Measurements from ENCODE around the gene ELP2.

Gene ELP2

DNA sequence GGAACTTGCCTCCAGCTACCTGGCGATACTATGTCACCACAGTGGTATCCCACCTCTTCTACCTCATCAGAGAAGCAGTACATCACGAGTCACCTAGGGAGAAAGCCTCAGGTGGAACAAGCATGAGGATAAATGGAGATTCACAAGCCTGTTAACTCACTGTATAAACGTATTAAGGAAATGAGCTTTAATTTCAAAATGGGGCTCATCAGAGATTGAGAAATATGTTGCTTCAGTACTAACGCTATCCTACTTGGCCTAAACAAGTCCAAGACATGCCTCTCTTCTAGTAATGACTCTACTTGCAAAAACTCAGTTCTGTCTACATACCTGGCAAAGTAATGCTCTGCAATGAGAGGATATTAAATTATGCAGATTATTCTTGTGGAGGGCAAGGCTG lies 4.9 kb upstream of the ELP2 start:
- no peak for DNase-seq

DNA sequence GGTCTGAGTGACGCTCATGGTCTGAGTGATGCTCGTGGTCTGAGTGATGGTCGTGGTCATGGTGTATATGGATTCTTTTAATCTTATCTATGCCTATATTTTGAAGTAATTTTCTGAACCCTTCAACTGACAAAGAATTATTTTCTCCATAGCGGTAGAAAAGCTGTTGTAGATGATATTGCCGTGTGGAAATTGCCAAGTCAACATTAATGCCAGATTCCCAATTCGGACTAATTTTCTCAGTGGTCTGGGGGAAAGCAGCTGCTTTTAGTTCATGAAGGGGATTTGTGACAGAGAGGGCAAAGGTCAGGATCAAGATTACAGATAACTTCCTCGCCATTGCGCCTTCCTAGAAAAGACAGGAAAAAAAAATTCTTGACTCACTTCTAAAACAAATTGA lies 3.0 kb upstream of the ELP2 start:
- peak; percentile 11 for DNase-seq

DNA sequence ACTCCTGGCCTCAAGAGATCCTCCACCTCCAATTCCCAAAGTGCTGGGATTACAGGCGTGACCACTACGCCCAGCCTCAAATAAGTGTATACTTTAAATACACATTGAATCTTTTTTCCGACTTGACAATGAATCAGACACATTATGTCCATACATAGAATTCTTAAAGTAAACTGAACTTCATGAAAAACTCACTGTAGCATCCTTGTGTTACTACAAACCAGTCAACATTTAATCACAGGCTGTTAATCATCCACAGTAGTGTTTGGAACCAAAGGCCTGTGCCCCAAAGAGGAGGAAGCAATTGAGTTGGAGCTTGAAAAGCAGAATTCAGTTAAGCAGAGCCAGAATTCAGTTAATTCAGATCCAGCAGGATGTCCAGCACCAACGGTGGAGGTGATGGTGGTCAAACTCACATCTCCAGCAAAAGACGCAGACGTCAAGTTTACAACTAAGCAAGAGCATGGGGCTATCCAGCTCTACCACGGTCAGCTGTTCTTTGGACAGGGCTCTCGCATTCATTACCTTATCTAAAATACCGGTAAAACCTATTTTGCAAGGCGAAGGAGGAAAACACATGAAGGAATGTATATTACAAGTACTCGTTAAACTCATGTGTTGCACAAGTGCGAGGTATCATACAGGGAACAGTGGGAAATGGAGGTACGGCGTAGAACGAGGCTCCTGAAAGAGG lies 1.7 kb upstream of the ELP2 start:
- DNase-seq = no peak

DNA sequence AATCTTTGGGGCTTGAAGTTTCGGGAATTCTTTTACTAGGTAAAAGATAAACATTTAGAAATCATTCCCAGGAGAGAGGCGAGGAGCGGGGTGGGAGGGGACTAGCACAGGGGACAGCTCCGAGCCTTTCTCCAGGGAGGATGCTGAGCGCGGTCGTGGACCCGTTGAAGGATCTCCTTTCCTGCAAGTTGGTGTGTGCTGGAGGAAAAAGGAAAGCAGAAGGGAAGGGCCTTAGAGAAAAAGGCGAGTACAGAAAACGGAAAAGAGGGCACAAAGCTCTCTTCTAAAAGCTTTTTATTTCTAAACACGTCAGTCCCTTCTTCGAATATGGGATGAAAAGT lies 1.2 kb upstream of the ELP2 start:
- no peak for DNase-seq

DNA sequence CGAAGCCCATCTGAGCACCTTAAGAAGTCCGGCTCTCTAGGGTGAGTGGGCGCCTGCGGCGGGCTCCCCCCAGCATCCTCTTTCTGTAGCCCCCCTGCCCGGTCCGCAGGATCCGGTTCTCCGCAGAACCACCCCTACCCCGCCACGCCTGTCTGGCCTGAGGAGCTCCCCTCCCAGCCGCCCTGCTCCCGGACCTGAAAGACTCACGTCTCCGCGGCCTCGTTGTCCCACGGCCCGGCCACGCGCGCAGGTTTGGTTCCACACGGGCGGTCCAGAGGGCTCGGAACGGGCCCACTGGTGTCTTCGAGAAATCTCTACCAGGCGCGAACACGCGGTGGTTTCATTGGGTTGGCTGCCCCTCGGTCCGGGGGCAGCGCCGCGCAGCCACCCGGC lies 796 bp upstream of the ELP2 start:
- DNase-seq = no peak

DNA sequence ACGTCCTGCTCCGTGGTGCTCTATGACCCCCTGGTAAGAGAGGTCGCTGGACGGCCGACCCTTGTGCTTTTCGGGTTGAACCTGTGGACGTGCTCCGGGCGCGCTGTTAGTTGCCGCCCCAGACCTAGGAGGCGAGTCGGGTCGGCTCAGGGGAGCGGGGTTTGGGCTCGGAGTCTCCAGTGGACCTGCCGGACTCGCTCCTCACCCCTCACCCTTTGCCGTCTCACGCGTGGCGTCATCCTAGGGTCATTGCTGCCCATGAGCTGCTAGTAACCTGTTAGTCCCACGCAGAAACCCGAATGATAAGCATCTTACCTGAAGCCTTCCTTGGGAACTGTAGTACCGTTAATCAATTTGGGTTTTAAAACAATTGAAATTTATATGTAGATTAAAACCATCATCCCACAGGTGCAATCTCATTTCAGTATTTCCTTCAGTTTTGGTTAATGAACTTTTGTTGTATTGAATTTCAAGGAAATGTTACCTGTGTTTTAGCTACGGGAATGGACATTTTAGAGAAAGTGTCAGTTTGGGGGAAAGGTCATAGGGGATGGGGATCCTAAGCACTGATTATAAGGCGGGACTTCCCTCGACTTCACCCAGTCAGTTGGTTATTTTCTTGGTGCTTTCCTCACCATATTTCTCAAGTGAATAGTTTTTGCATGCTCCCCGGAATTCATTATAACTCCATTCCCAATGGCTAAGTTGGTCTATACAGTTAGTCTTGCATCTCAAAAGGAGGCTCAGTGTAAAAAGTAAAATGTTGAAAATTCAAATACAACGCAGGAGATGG lies 536 bp downstream of the ELP2 start:
- peak; percentile 9 for DNase-seq

DNA sequence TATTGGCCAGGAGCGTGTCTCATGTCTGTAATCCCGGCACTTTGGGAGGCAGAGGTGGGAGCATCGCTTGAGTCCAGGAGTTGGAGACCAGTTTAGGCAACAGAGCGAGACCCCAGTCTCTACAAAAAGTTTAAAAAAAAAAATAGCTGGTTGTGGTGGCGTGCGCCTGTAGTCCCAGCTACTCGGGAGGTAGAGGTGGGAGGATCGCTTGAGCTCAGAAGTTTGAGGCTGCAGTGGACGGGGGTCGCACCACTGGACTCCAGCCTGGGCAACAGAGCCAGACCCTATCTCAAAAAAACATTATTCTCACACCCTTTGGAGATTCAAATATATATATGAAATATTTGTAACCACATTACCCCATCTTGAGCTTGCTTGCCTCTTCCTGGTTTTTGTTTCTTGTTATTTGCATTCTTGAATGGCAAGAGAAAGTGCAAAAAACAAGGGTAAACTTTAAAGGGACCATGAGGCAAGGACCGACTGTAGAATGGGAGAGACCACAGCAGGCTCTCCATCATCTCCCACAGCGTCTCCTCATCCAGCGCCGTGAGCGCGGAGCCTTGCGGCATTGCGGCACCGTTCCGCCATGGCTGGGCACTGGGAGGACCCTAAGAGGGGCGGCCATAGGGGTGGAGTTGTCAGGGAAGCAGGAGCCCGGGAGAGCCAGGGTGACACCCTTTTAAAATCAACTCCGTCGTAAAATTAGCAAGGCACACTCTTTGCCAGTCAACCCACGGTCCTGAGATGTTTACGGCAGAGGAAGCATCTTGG lies 1.4 kb downstream of the ELP2 start:
- no peak for DNase-seq

DNA sequence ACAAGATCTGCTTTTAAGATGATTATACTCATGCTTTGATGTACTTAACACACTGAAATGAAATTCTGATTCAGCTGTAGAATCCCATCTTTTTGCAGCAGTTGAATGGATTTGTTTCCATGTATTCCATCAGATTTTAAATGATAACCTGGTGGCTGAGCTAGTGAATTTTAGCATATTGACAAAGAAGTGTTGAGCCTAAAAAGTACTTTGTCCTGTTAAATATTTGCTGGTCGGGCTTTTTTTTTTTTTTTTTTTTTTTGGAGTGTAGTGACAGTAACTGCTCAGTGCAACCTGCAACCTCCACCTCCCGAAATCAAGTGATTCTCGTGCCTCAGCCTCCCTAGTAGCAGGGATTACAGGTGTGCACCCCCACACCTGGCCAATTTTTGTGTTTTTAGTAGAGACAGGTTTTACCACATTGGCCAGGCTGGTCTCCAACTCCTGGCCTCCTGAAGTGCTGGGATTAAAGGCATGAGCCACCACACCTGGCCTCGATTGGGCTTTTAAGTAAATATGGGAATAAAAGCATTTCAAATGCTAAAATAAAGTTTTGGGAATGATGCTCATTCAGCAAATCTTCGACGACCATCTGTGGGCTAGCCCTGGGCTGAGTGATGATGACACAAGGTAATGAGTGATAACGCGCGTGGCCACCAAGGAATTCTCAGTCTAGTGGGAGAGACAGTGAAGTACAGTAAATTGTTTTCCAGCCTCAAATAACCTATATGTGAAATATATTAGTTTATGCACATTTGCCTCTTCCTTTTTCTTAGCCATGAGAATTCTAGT lies 2.2 kb downstream of the ELP2 start:
- DNase-seq = no peak

DNA sequence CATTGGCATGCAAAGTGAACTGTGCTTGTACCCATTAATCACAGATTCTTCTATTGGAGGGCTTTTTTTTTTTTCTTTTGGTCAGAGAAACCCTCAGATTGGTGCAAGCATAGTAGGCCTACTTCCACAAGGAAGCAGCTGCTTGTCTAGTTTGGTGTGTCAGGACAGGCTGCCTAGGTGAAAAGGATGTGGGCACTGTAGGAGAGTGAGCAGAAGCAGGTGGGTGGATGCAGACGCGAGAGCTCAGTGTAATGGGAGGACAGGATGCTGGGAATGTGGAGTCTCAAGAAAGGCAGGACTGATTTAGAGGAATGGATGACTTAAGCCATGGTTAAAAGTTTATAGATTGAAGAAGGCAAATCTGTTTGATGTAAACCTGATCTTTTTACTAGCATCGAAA lies 3.1 kb downstream of the ELP2 start:
- no peak for DNase-seq

DNA sequence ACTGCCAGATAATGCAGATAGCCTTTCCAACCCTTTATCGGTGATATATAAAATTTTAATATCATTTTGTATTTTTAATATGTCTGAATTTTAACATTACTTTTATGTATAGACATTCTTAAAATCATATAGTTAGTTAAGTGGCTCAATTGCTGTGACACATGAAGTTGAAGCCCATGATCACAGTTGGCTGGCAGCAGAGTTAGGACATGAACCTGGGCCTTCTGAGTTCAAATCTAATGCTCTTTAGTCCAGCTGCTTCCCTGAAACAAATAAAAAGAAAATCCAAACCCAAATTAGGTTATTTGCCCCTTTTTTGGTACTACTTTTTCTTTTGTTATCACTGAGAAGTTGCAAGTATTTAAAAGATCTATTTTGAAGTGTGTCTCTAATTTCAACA lies 5.6 kb downstream of the ELP2 start:
- DNase-seq = no peak

DNA sequence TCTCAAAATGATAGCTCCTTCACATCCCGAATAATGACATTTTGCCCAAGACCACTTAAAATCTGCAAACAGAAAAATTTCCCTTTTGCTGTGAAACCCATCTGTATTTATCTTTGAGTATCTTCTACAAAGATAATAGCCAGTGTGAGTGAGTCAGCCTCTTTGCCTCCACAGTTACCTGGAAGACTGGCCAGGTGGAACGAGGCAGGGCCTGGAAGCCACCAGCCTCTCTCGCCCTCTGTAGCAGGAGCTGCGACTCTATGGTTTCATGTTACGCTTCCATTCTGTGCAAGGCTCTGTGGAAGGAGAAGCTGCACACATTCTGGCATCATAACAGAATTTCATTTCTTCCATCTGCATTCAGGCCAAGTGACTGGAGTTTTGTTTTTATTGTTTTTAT lies 9.5 kb downstream of the ELP2 start:
- DNase-seq = no peak

DNA sequence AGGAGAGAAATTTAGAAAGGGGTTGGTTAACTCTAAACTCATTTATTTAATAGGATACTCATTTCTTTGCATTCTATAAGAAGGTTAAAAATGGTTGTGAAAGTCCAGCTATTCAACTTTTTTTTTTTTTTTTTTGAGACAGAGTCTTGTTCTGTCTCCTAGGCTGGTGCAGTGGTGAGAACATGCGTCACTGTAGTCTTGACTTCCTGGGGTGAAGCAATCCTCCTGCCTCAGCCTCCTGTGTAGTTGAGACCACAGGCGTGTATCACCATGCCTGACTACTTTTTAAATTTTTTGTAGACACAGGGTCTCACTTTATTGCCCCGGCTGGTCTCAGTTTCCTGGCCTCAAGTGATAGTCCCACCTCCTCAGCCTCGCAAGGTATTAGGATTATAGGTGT lies 11.9 kb downstream of the ELP2 start:
- peak; percentile 30 for DNase-seq

DNA sequence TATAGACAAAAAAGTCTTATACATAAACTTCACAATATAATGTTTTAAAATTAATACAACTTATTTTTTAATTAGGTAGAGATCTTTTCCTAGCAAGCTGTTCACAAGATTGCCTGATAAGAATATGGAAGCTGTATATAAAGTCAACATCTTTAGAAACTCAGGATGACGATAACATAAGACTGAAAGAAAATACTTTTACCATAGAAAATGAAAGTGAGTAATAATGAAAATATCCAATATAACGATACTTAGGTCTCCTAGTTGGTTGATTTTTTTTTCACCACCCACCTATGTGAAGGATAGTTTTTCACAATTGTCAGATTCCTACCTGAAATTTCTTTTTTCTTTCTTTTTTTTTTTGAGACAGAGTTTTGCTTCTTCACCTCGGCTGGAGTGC lies 13.1 kb downstream of the ELP2 start:
- no peak for DNase-seq

DNA sequence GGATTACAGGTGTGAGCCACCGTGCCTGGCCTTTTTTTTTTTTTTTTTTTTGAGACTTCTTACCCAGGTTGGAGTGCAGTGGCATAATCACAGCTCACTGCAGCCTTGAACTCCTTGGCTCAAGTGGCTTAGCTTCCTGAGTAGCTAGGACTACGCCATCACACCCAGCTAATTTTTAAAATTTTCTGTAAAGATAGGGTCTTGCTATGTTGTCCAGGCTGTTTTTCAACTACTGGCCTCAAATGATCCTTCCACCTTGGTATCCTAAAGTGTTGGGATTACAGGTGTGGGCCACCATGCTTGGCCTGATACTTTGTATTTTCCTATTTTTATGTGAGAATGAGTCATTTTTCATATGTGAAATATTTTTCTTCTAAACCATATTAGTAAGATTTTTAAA lies 13.7 kb downstream of the ELP2 start:
- no peak for DNase-seq

DNA sequence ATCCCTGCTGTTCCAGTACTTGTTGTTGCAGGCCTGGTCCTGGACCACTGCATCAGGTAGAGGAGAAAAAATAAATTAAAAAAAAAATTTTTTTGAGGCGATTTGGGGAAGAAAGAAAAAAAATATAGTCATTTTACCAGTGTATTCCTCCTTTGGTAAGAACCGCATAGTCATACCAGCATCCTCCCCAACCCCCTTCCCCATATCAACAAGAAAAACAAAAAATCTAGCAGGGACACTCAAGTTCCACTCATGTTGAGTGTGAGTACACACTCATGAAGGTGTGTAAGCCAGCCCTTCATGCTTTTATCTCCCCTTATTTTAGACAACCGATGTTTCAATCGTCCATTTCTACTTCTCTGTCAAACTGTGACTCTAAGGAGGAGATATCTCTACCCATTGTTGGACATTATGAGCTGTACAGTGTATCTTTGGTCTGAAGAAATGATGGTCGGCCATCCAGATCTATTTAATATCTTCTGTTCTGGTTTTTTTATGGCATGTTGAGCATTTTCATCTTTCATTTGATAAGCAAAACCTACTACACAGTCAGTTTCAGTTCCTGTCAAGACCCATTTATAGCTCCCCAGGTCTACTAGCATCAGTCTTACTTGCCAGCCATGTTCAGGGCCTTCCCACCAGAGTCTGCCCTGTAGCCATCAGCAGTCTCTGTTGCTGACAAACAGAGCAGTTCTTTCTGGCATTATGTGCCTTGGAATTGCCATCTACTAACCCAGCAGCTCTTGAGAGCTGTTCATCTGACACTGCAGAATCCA lies 20.0 kb downstream of the ELP2 start:
- DNase-seq = no peak

DNA sequence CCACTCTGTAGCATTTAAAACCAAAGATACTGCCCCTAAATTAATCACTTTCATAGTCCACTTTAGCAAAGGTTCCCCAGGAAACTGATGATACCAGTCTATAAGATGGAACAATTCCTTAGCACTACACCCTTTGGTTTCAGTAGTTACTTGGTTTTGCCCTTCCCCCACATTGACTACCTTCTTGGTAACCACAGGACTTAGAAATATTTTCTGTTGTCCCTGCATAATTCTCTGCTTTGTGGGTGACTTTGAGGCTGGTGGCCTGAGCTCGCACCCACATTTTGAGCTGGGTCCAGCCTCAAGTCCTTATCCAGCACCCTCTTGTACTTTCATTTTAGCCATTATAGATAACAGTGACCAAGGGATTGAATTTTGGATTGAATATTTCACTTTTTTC lies 23.1 kb downstream of the ELP2 start:
- no peak for DNase-seq

DNA sequence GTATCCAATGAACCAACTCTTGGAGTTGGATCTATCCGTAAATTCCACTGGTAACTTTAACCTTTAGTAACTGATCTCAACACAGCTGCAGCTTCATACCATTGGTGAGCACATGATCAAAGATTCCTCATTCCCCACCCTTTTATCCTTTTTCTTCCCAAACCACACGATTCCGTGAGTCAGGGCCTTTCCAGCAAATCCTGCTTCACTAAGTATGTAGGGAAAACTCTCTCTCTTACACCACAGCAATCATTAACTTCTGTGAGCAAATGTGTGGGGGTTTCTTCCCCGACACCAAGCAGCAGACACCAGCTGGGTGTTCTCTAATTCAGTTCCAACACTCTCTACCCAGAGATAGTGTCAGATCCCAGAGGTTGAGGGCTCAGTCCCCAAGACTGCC lies 23.5 kb downstream of the ELP2 start:
- DNase-seq = no peak

DNA sequence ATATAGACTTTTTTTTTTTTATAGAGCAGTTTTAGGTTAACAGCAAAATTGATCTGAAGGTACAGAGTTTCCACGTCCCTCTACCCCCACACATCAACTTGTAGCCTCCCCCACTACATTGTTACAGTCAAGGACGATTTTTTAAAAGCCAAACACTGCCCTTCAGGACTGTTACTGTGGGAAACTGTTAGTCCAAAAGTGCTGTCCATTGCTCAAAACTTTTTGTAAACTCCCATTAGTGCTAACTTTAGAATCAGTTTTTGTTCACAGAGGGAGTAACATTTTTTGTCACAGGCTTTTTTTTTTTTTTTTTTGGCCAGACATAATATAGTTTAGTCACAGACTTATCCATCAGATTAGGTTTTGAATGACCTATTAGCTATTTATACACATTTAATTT lies 24.1 kb downstream of the ELP2 start:
- no peak for DNase-seq

DNA sequence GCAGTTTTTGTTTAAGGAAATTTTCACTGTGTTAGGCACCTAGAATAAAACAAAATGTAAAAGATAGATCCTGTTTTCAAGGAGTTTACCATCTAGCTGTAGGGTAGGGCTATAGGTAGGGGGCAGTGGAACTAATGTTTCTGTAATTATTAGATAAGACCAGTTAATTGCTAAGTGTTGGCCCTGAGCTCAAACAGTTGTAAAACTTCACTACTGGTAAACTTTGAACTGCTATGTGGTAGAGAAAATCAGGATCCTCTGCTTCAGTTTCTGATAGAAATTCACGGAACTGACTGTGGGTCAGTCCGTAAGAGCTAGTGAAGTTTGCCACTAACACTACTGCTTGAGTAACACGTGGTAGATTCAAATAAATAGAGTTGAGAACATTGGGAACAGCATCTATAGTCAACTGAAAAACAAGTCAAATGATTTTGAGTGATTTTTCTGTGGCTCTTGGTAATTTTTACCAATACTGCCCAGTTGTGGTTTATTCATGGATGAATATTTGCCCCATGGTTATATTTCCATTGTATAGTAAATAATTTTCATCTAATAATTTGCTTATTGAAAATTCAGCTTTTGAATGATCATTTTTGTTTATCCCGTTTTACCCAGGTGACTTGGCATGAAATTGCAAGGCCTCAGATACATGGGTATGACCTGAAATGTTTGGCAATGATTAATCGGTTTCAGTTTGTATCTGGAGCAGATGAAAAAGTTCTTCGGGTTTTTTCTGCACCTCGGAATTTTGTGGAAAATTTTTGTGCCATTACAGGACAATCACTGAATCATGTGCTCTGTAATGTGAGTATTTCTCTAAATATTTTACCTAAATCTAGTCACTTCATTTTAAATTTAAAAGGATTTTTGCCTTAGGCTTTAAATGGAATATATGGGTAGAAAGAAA lies 26.4 kb downstream of the ELP2 start:
- DNase-seq = no peak

DNA sequence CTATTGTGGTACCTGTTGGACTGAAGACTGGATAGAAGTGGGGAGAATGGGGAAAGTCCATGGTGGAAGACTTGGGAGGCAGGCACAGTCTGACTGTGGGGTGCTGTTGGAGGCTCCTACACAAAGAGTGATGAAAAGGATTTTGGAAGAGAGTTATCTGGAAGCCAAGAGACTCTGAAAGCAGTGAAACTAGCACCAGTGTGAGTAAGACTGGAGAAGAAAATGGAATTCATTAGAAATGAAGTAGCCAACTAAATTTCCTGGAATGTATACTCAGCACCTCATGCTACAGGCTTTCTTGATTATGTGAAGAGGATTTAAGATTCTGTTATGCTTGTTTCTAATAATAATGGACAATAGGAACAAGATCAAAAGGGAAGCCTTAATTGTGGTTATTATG lies 27.7 kb downstream of the ELP2 start:
- DNase-seq = no peak

DNA sequence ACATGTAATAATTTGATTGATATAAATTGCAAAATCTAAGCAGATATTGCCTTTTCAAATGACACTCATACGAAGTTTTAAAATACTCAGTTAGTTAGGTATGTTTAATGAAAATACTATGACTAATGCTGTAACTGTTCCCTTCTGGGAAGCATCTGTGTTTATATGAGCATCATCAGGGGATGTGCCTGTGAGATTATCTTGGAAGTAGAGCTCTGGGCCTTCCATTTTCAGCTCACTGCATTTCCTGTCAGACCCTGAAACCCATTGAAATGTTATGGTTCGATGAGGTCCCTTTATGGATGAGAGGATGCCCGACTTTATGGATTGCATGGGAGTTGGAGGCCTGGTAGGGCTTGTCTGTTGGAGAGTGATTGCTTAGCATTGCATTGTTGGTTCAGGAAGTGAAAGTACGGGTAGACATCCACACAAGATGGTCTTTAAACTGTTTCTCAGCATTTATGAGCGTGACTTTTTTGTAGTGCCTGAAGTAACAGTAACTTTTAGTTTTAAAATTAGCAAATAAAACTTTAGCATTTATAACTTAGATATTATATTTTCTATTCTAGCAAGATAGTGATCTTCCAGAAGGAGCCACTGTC lies 28.7 kb downstream of the ELP2 start:
- no peak for DNase-seq
